Epithelial cell of alveolus of lung (primary cell): Measurements from ENCODE around the gene ZNF135. TPM values are rescaled to one million over a fixed set of nuclear protein-coding genes. Genes with fewer than 3 reads are reported as not detected.

ENCODE experiments used
- total RNA-seq: library from RNA; depleted of rRNA; stranded (reverse); fragments of >200 nt; gene quantifications from 2 replicates; pipeline ENCODE4 v1.2.1, GENCODE V29; 2015

Gene ZNF135
- 3.2 and 3.5 TPM in 2 replicates for total RNA-seq

GRCh38 chr19:58059003-58059670, at the start of gene ZNF135:
TSS of gene ZNF135 (plus strand) at chr19:58059282. CDS start at chr19:58060003, 721 bp downstream.

GRCh38 chr19:58033741-58034476, 25.2 kb upstream of the ZNF135 start, which contains the start of gene ZSCAN1:
TSS of gene ZSCAN1 (plus strand) at chr19:58034025. CDS start at chr19:58037837, 3,812 bp downstream.

GRCh38 chr19:58097781-58098681, 38.9 kb downstream of the ZNF135 start, which contains the start of gene ZSCAN18:
TSS of gene ZSCAN18 (minus strand) at chr19:58098231. CDS start at chr19:58090267, 7,964 bp downstream.

Other genes starting within 250 kb of the ZNF135 start
- gene ZNF552, start 244.4 kb upstream of the ZNF135 start, total RNA-seq = 2.1 and 3.7 TPM in 2 replicates
- 8.3 and 15.6 TPM in 2 replicates for gene ZNF587B, start 229.0 kb upstream of the ZNF135 start, total RNA-seq
- 16.4 and 20.1 TPM in 2 replicates for gene ZNF587, start 209.4 kb upstream of the ZNF135 start, total RNA-seq
- 4.5 and 6.9 TPM in 2 replicates for gene ZNF814, start 170.2 kb upstream of the ZNF135 start, total RNA-seq
- gene ZNF417, start 142.7 kb upstream of the ZNF135 start, total RNA-seq = 7.1 and 13.5 TPM in 2 replicates
- 1.7 TPM in 2 replicates for gene ZNF418, start 123.9 kb upstream of the ZNF135 start, total RNA-seq
- gene ZNF256, start 111.6 kb upstream of the ZNF135 start, total RNA-seq = 4.1 and 5.6 TPM in 2 replicates
- not detected in 2 replicates for gene C19orf18, start 84.7 kb upstream of the ZNF135 start, total RNA-seq
- gene ZNF606, start 56.5 kb upstream of the ZNF135 start, total RNA-seq = 9.1 and 37.8 TPM in 2 replicates
- gene ZSCAN1, start 25.3 kb upstream of the ZNF135 start, total RNA-seq = not detected in 2 replicates
- gene ZSCAN18, start 38.9 kb downstream of the ZNF135 start, total RNA-seq = 38.9 and 83.2 TPM in 2 replicates
- 5.7 and 11.2 TPM in 2 replicates for gene ZNF329, start 91.5 kb downstream of the ZNF135 start, total RNA-seq
- gene ZNF274, start 123.8 kb downstream of the ZNF135 start, total RNA-seq = 20.8 and 21.2 TPM in 2 replicates
- gene ZNF544, start 169.6 kb downstream of the ZNF135 start, total RNA-seq = 27.8 and 37.7 TPM in 2 replicates
- gene ZNF8, start 219.7 kb downstream of the ZNF135 start, total RNA-seq = 4.8 and 8.3 TPM in 2 replicates
- 22.1 and 35.2 TPM in 2 replicates for gene ERVK3-1, start 246.1 kb downstream of the ZNF135 start, total RNA-seq